GM23248 (cell line): ENCODE results near the gene LYZL6. TPM values are rescaled to one million over a fixed set of nuclear protein-coding genes. Genes with fewer than 3 reads are reported as not detected.
A peak's percentile ranks its signal among the peaks of the same experiment; 100 is the strongest.

Experiments
- DNase-seq: peaks from one replicate; pipeline ENCODE4 v3.0.0-alpha.2; 2015
- H2AFZ ChIP-seq: fragments of 200-600 bp; sonication (generic); 2 replicates; pipeline ENCODE4 v1.6.1; 2016; ENCODE audit warnings: antibody characterized with exemption
- H3F3A ChIP-seq: fragments of 200-600 bp; sonication (generic); 2 replicates; pipeline ENCODE4 v1.6.1; 2016; ENCODE audit warnings: mild to moderate bottlenecking, antibody characterized with exemption, mixed run types; ENCODE audit not compliant: insufficient read depth
- H3K27ac ChIP-seq: fragments of 200-600 bp; sonication (generic); 2 replicates; pipeline ENCODE4 v1.5.1; 2016; ENCODE audit warnings: mild to moderate bottlenecking
- H3K27me3 ChIP-seq: fragments of 200-600 bp; sonication (generic); replicated peaks from 2 replicates; pipeline ENCODE4 v1.6.1; 2016; ENCODE audit warnings: mild to moderate bottlenecking; ENCODE audit not compliant: insufficient read depth
- H3K36me3 ChIP-seq: fragments of 200-600 bp; sonication (generic); 2 replicates; pipeline ENCODE4 v1.6.1; 2016; ENCODE audit warnings: low read depth, mild to moderate bottlenecking
- H3K4me1 ChIP-seq: fragments of 200-600 bp; sonication (generic); 2 replicates; pipeline ENCODE4 v1.6.1; 2016; ENCODE audit warnings: mild to moderate bottlenecking; ENCODE audit not compliant: insufficient read depth
- H3K4me2 ChIP-seq: fragments of 200-600 bp; sonication (generic); one replicate; pipeline ENCODE4 v1.6.1; 2016; ENCODE audit warnings: mild to moderate bottlenecking; ENCODE audit not compliant: unreplicated experiment
- H3K4me3 ChIP-seq: fragments of 200-600 bp; sonication (generic); 2 replicates; pipeline ENCODE4 v1.5.1; 2016; ENCODE audit warnings: mild to moderate bottlenecking
- H3K79me2 ChIP-seq: fragments of 200-600 bp; sonication (generic); 2 replicates; pipeline ENCODE4 v1.6.1; 2016; ENCODE audit warnings: mild to moderate bottlenecking; ENCODE audit not compliant: insufficient read depth
- H3K9ac ChIP-seq: fragments of 200-600 bp; sonication (generic); 2 replicates; pipeline ENCODE4 v1.6.1; 2016; ENCODE audit warnings: mild to moderate bottlenecking
- H3K9me2 ChIP-seq: fragments of 200-600 bp; sonication (generic); 2 replicates; pipeline ENCODE4 v1.6.1; 2016; ENCODE audit warnings: mixed run types, mild to moderate bottlenecking, moderate library complexity; ENCODE audit not compliant: insufficient read depth
- H3K9me3 ChIP-seq: fragments of 200-600 bp; sonication (generic); one replicate; pipeline ENCODE4 v1.6.1; 2017; ENCODE audit warnings: low read depth
- H4K20me1 ChIP-seq: fragments of 200-600 bp; sonication (generic); 2 replicates; pipeline ENCODE4 v1.6.0; 2016; ENCODE audit not compliant: insufficient read depth
- EZH2 ChIP-seq: fragments of 200-600 bp; sonication (generic); IDR thresholded peaks from 2 replicates; pipeline ENCODE4 v1.6.1; 2018; ENCODE audit warnings: antibody characterized with exemption, mild to moderate bottlenecking; ENCODE audit not compliant: insufficient read depth, poor library complexity, severe bottlenecking
- EZH2phosphoT487 ChIP-seq: fragments of 200-600 bp; sonication (generic); IDR thresholded peaks from 2 replicates; pipeline ENCODE4 v1.6.1; 2018; ENCODE audit warnings: antibody characterized with exemption, moderate library complexity, mild to moderate bottlenecking, low read depth; ENCODE audit not compliant: insufficient read depth
- WGBS, 2 experiments: methylation state at CpG; one replicate each; pipeline ENCODE4 v1.1.6; 2015 to 2017; ENCODE audit warnings: low lambda C conversion rate in 2 of 2, low coverage in 1 of 2; ENCODE audit errors: missing lambda C conversion rate in 2 of 2; 5-methylcytosine and 5-hydroxymethylcytosine counted together
- in situ Hi-C: fragments of 300-500 bp; cut with MboI; formaldehyde crosslinking; loops from 2 replicates; pipeline ENCODE4 v1.15.0; 2020
- polyA plus RNA-seq: library from polyadenylated mRNA; unstranded; fragments of >200 nt; fragmentation: Nextera tagmentation; extraction: Ambion mirVana; gene quantifications from 2 replicates; pipeline ENCODE4 v1.2.1, GENCODE V29; 2016
- total RNA-seq: library from RNA; depleted of rRNA; stranded (reverse); fragments of >200 nt; shearing (Covaris generic); gene quantifications from 2 replicates; pipeline ENCODE4 v1.2.3, GENCODE V29; 2014

The LYZL6 gene
- total and polyA plus RNA-seq, 2 experiments from 2014 or later: not detected

- no peak within 1 kb of the TSS for H3K9ac ChIP-seq
- peak within 1 kb of the TSS; percentile 82 for H2AFZ ChIP-seq
- H3K4me1 ChIP-seq: no peaks in the 10 kb centered on the region
- H3K27me3 ChIP-seq: no peaks in the 10 kb centered on the region
- H3K4me2 ChIP-seq: peak within 1 kb of the TSS; percentile 30
- H3K4me3 ChIP-seq: peak within 1 kb of the TSS; percentile 62
- H3K36me3 ChIP-seq: no peaks in the 10 kb centered on the region
- 5 to 7% methylated on average over 35 of the region's 35 CpGs for WGBS, 2 experiments
- H3K79me2 ChIP-seq: no peaks in the 10 kb centered on the region
- H4K20me1 ChIP-seq: no peaks in the 10 kb centered on the region
- peak; percentile 58 for DNase-seq
- in situ Hi-C loops: no loop called here
- H3F3A ChIP-seq: no peaks in the 10 kb centered on the region
- H3K9me3 ChIP-seq: no peaks in the 10 kb centered on the region
- TF ChIP-seq EZH2phosphoT487 (no peak), EZH2 (no peak)
- H3K9me2 ChIP-seq: no peaks in the 10 kb centered on the region
- no peak within 1 kb of the TSS for H3K27ac ChIP-seq
These were observed 13.1 kb downstream of the LYZL6 start, which contains the start of gene RDM1 for GRCh38 chr17:35930211-35931065. Gene RDM1, minus strand, starts transcription at chr17:35930773. Its CDS starts 46 bp downstream, at chr17:35930727.

GRCh38 chr17:35927714-35928113 is 15.8 kb downstream of the LYZL6 start:
- Histone ChIP-seq H3K9me3 (no peaks in the 10 kb centered on the region), H3K9me2 (no peaks in the 10 kb centered on the region), H3K79me2 (no peaks in the 10 kb centered on the region), H3K9ac (no peak overlapping the region), H4K20me1 (no peaks in the 10 kb centered on the region), H3K4me2 (no peak overlapping the region), H3F3A (no peaks in the 10 kb centered on the region), H2AFZ (no peak overlapping the region), H3K36me3 (no peaks in the 10 kb centered on the region), H3K4me1 (no peaks in the 10 kb centered on the region), H3K4me3 (no peak overlapping the region), H3K27me3 (no peaks in the 10 kb centered on the region), H3K27ac (no peak overlapping the region)
- in situ Hi-C loops: no loop called here
- TF ChIP-seq EZH2phosphoT487: no peak
- no peak for TF ChIP-seq EZH2
- DNase-seq: no peak

- DNase-seq: no peak
- H4K20me1 ChIP-seq: no peaks in the 10 kb centered on the region
- H3F3A ChIP-seq: no peaks in the 10 kb centered on the region
- WGBS, 2 experiments: 51 to 59% methylated on average over 6 of the region's 6 CpGs
- H3K9ac ChIP-seq: no peak overlapping the region
- no peak overlapping the region for H3K4me3 ChIP-seq
- H3K27ac ChIP-seq: no peak overlapping the region
- no peaks in the 10 kb centered on the region for H3K9me3 ChIP-seq
- in situ Hi-C loops: no loop called here
- no peaks in the 10 kb centered on the region for H3K36me3 ChIP-seq
- no peak for TF ChIP-seq EZH2
- H3K79me2 ChIP-seq: no peaks in the 10 kb centered on the region
- no peaks in the 10 kb centered on the region for H3K27me3 ChIP-seq
- H3K4me2 ChIP-seq: no peak overlapping the region
- H3K4me1 ChIP-seq: no peaks in the 10 kb centered on the region
- H3K9me2 ChIP-seq: no peaks in the 10 kb centered on the region
- no peak overlapping the region for H2AFZ ChIP-seq
These were observed 19.9 kb downstream of the LYZL6 start for GRCh38 chr17:35923609-35924114.

DNA sequence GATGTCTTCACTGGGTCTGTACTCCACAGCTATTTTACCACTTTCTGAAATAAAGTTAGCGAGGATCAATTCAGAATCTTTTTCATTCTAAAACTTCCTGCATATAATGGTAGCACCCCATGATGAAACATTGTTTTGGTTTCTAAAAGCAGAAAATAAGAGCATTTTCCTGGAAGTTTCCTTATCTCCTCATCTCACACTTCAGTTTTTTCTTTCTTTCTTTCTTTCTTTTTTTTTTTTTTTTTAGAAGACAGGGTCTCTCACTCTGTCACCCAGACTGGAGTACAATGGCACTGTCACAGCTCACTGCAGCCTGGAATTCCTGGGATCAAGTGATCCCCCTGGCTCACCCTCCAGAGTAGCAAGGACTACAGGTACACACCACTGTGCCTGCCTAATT is 23.3 kb downstream of the LYZL6 start:
- H3K9ac ChIP-seq: no peak overlapping the region
- no peaks in the 10 kb centered on the region for H3K27me3 ChIP-seq
- H3K9me2 ChIP-seq: no peaks in the 10 kb centered on the region
- H3K36me3 ChIP-seq: no peaks in the 10 kb centered on the region
- no peaks in the 10 kb centered on the region for H4K20me1 ChIP-seq
- no peak overlapping the region for H3K4me3 ChIP-seq
- H3K4me1 ChIP-seq: no peaks in the 10 kb centered on the region
- 76 to 79% methylated on average over 1 of the region's 1 CpG for WGBS, 2 experiments
- no peaks in the 10 kb centered on the region for H3F3A ChIP-seq
- no peak overlapping the region for H2AFZ ChIP-seq
- no peak for DNase-seq
- in situ Hi-C loops: no loop called here
- no peak overlapping the region for H3K4me2 ChIP-seq
- no peaks in the 10 kb centered on the region for H3K9me3 ChIP-seq
- TF ChIP-seq EZH2 (no peak), EZH2phosphoT487 (no peak)
- H3K27ac ChIP-seq: no peak overlapping the region
- no peaks in the 10 kb centered on the region for H3K79me2 ChIP-seq
